Nephron (organoid): ENCODE measurements around the gene CCRL2.
"Not testable (repeated sequence)": the region's sequence is repeated elsewhere in the genome, so short reads cannot be mapped to it uniquely, and the experiment has no call there.

Experiments
- H3K27ac Mint-ChIP-seq, 3 experiments: 2 replicates each; pipeline ENCODE4 v1.8.0; 2020; ENCODE audit warnings: mixed read lengths in 3 of 3, mild to moderate bottlenecking in 2 of 3, moderate library complexity in 1 of 3
- H3K27me3 Mint-ChIP-seq: 2 replicates; pipeline ENCODE4 v1.8.0; 2021; ENCODE audit warnings: low read depth, mild to moderate bottlenecking, moderate library complexity, mixed read lengths
- H3K36me3 Mint-ChIP-seq: 2 replicates; pipeline ENCODE4 v1.8.0; 2020; ENCODE audit warnings: low read depth, mixed read lengths
- H3K4me1 Mint-ChIP-seq: 2 replicates; pipeline ENCODE4 v1.8.0; 2020; ENCODE audit warnings: mixed read lengths
- H3K4me3 Mint-ChIP-seq, 3 experiments: 2 replicates each; pipeline ENCODE4 v1.8.0; 2020; ENCODE audit warnings: mild to moderate bottlenecking in 3 of 3, mixed read lengths in 3 of 3, moderate library complexity in 2 of 3
- H3K9me3 Mint-ChIP-seq: 2 replicates; pipeline ENCODE4 v1.8.0; 2020; ENCODE audit warnings: mixed read lengths
- CTCF ChIP-seq, 3 experiments: fragments of 200-600 bp; sonication (generic); IDR thresholded peaks; one replicate each; pipeline ENCODE4 v1.5.0; 2021; ENCODE audit warnings: antibody characterized with exemption in 3 of 3; ENCODE audit not compliant: unreplicated experiment in 3 of 3

CCRL2 gene

GRCh38 chr3:46417841-46418611 lies 11.0 kb downstream of the CCRL2 start:
- Mint-ChIP-seq H3K36me3 (no peaks in the 10 kb centered on the region), H3K9me3 (no peaks in the 10 kb centered on the region), H3K4me3 (no peak overlapping the region), H3K27ac (no peak overlapping the region), H3K4me1 (peaks cover 8% of the 10 kb centered on the region), H3K27me3 (peaks cover 11% of the 10 kb centered on the region)
- TF ChIP-seq CTCF (IDR thresholded peaks at IDR 0.05; ENCODE audit: unreplicated experiment in 3 of 3) = no peak

- TF ChIP-seq CTCF (IDR thresholded peaks at IDR 0.05; ENCODE audit: unreplicated experiment in 3 of 3) = no peak
- Mint-ChIP-seq H3K4me3 (no peak overlapping the region), H3K27me3 (peaks cover 11% of the 10 kb centered on the region), H3K4me1 (peaks cover 8% of the 10 kb centered on the region), H3K36me3 (no peaks in the 10 kb centered on the region), H3K27ac (no peak overlapping the region), H3K9me3 (no peaks in the 10 kb centered on the region)
Measured at GRCh38 chr3:46419816-46420215, 12.8 kb downstream of the CCRL2 start.

GRCh38 chr3:46420931-46421330 lies 13.9 kb downstream of the CCRL2 start:
- TF ChIP-seq CTCF (IDR thresholded peaks at IDR 0.05; ENCODE audit: unreplicated experiment in 3 of 3) = no peak
- peaks cover 11% of the 10 kb centered on the region for H3K27me3 Mint-ChIP-seq
- no peak overlapping the region for H3K4me3 Mint-ChIP-seq

DNA sequence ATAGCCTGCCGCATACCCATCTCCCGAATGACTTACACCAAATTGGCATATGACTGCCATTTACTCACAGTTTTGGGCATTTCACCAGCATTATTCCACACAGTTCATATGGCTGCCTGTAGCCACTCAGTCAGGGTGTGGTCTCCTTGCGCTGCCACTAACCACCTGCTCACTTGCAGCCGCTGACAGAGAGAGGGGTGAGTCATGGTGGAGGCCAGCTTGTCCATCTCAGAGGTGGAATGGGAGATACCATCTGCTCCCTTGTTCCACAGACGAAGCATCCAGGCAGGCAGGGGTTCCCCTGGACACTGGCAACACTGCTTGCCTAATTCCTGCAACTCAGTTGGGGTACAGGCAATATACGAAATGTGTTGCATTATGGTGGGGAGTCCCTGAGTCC lies 15.6 kb downstream of the CCRL2 start:
- peaks cover 9% of the 10 kb centered on the region for H3K27me3 Mint-ChIP-seq
- H3K27ac Mint-ChIP-seq = no peak overlapping the region
- H3K4me1 Mint-ChIP-seq = no peaks in the 10 kb centered on the region
- H3K4me3 Mint-ChIP-seq = no peak overlapping the region
- no peaks in the 10 kb centered on the region for H3K36me3 Mint-ChIP-seq
- TF ChIP-seq CTCF (IDR thresholded peaks at IDR 0.05; ENCODE audit: unreplicated experiment in 3 of 3) = no peak
- no peaks in the 10 kb centered on the region for H3K9me3 Mint-ChIP-seq

More at GRCh38 chr3:46420931-46421330, 13.9 kb downstream of the CCRL2 start:
- H3K27ac Mint-ChIP-seq = no peak overlapping the region
- no peaks in the 10 kb centered on the region for H3K36me3 Mint-ChIP-seq
- no peaks in the 10 kb centered on the region for H3K9me3 Mint-ChIP-seq
- peaks cover 4% of the 10 kb centered on the region for H3K4me1 Mint-ChIP-seq

DNA sequence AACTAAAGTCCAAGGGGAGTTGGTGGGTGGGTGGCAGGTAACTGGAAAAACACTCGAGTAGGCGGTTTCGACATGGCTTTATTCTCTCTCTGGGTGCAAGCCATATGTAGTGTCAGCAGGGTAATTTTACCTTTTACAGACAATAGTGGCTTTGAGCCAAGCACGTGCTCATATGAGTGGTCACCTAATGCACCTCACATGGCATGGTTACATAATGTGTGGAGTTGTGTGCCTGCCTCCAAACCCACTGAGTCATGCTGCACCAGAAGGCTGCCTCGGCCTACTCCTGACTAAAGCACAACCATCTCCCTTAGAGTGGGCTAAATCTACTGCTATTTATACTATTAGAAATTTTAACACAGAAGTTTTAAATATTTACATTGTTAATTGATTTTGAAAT lies 16.5 kb downstream of the CCRL2 start:
- H3K9me3 Mint-ChIP-seq = no peaks in the 10 kb centered on the region
- H3K4me3 Mint-ChIP-seq = no peak overlapping the region
- H3K27me3 Mint-ChIP-seq = peaks cover 9% of the 10 kb centered on the region
- H3K4me1 Mint-ChIP-seq = peaks cover 8% of the 10 kb centered on the region
- H3K36me3 Mint-ChIP-seq = no peaks in the 10 kb centered on the region
- H3K27ac Mint-ChIP-seq = no peak overlapping the region
- no peak for TF ChIP-seq CTCF (IDR thresholded peaks at IDR 0.05; ENCODE audit: unreplicated experiment in 3 of 3)

DNA sequence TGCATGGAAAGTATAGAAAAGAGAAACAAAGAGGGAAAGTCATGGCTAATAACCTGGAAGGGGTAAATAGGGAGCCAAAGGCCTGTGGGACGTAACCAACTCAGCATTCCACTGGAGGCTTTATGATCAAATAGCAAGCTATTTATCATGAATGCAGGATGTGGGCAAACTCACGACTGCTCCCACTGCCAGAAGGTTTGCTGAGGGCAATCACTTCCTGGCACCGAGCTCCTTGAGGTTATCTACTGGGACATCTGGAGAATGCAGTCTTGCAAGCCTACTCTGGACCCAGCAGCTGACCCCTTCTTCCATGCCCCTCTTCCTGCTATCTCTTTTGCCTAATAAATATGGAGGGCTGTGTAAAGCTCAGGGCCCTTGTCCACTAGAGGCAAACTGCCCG lies 19.4 kb downstream of the CCRL2 start:
- H3K27ac Mint-ChIP-seq, H3K36me3 Mint-ChIP-seq, H3K9me3 Mint-ChIP-seq, H3K4me1 Mint-ChIP-seq, H3K4me3 Mint-ChIP-seq: not testable (repeated sequence)
- peaks cover 14% of the 10 kb centered on the region for H3K27me3 Mint-ChIP-seq
